Breast epithelium (tissue), 4 donors: ENCODE measurements around the gene KIF15. TPM values are rescaled to one million over a fixed set of nuclear protein-coding genes. Genes with fewer than 3 reads are reported as not detected.

Source experiments
- DNase-seq, 2 donors: peaks; one replicate each; pipeline ENCODE4 v3.0.0-alpha.2; 2019; ENCODE audit warnings: low spot score in 2 of 2
- H3K27ac ChIP-seq, 2 donors: fragments of 200-600 bp; sonication (generic) in 1 of 2; one replicate each; pipeline ENCODE4 v1.5.1; 2016 to 2019; ENCODE audit warnings: mild to moderate bottlenecking in 1 of 2
- H3K27me3 ChIP-seq, 2 donors: fragments of 200-600 bp; sonication (generic) in 1 of 2; one replicate each; pipeline versions ENCODE4 v1.5.1 to v1.6.0; 2017 to 2019; ENCODE audit warnings: control low read depth in 1 of 2, mild to moderate bottlenecking in 1 of 2
- H3K36me3 ChIP-seq: fragments of 200-600 bp; one replicate; pipeline ENCODE4 v1.5.1; 2019
- H3K4me1 ChIP-seq, 2 donors: fragments of 200-600 bp; sonication (generic); one replicate each; pipeline ENCODE4 v1.5.1; 2016 to 2019; ENCODE audit warnings: control low read depth in 1 of 2
- H3K4me3 ChIP-seq, 3 donors: fragments of 200-600 bp; sonication (generic); 1 replicate in 2 of 3; 2 replicates in 1 of 3; pipeline ENCODE4 v1.5.1; 2016 to 2019; ENCODE audit warnings: mild to moderate bottlenecking in 3 of 3, moderate library complexity in 2 of 3
- H3K9me3 ChIP-seq, 2 donors: fragments of 200-600 bp; sonication (generic) in 1 of 2; one replicate each; pipeline ENCODE4 v1.5.1; 2016 to 2019; ENCODE audit warnings: control low read depth in 1 of 2
- POLR2A ChIP-seq: fragments of 450-650 bp; IDR thresholded peaks from one replicate; pipeline ENCODE4 v1.6.1; 2016; ENCODE audit warnings: antibody characterized with exemption, mild to moderate bottlenecking, moderate library complexity
- POLR2AphosphoS5 ChIP-seq, 3 donors: sonication (generic); formaldehyde crosslinking; IDR thresholded peaks; one replicate each; pipeline ENCODE4 v1.6.1; 2017; ENCODE audit warnings: antibody characterized with exemption in 3 of 3
- intact Hi-C: fragments of 100-400 bp; cut with DNase I; formaldehyde crosslinking; loops from one replicate; pipeline ENCODE4 v1.15.1; 2023; ENCODE audit warnings: low total_unique reads
- total RNA-seq, 3 donors: library from RNA; depleted of rRNA; stranded (reverse); fragments of >200 nt; gene quantifications; one replicate each; pipeline ENCODE4 v1.1.0, GENCODE V29; 2016
- TF ChIP-seq, protein P1 (sequence below), 3 donors: fragments of 450-650 bp; IDR thresholded peaks; one replicate each; pipeline ENCODE4 v1.5.1; 2016 to 2017; ENCODE audit warnings: antibody characterized with exemption in 3 of 3, mild to moderate bottlenecking in 3 of 3, moderate library complexity in 3 of 3

KIF15 gene
- total RNA-seq, 3 donors from 2014 or later: 0.66 to 1.1 (median 0.73) TPM

DNA sequence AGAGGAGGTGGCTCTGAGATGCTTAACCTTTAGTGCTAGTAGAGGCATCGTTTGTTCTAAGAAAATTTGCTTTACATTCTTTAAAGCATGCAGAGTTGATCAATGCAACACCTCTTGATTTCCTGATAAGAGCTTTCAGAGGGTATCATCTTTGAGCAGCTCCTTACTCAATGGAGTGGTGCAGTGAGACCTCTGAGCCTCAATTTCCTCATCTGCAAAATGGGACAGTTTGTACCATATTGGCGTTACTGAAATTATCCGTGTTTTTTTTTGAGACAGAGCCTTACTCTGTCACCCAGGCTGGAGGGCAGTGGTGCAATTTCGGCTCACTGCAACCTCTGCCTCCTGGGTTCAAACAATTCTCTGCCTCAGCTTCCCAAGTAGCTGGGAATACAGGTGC, 98.5 kb downstream of the KIF15 start:
- Histone ChIP-seq H3K27me3 (no peaks in the 10 kb centered on the region), H3K36me3 (no peaks in the 10 kb centered on the region), H3K27ac (no peak overlapping the region), H3K4me3 (no peak overlapping the region), H3K4me1 (peaks cover 5 to 7% of the 10 kb centered on the region in 2 donors), H3K9me3 (peaks cover 0 to 19% of the 10 kb centered on the region in 2 donors)
- no peak for DNase-seq
- intact Hi-C loops: no loop called here
- TF ChIP-seq, protein P1, sequence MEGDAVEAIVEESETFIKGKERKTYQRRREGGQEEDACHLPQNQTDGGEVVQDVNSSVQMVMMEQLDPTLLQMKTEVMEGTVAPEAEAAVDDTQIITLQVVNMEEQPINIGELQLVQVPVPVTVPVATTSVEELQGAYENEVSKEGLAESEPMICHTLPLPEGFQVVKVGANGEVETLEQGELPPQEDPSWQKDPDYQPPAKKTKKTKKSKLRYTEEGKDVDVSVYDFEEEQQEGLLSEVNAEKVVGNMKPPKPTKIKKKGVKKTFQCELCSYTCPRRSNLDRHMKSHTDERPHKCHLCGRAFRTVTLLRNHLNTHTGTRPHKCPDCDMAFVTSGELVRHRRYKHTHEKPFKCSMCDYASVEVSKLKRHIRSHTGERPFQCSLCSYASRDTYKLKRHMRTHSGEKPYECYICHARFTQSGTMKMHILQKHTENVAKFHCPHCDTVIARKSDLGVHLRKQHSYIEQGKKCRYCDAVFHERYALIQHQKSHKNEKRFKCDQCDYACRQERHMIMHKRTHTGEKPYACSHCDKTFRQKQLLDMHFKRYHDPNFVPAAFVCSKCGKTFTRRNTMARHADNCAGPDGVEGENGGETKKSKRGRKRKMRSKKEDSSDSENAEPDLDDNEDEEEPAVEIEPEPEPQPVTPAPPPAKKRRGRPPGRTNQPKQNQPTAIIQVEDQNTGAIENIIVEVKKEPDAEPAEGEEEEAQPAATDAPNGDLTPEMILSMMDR (IDR thresholded peaks at IDR 0.05): no peak

DNA sequence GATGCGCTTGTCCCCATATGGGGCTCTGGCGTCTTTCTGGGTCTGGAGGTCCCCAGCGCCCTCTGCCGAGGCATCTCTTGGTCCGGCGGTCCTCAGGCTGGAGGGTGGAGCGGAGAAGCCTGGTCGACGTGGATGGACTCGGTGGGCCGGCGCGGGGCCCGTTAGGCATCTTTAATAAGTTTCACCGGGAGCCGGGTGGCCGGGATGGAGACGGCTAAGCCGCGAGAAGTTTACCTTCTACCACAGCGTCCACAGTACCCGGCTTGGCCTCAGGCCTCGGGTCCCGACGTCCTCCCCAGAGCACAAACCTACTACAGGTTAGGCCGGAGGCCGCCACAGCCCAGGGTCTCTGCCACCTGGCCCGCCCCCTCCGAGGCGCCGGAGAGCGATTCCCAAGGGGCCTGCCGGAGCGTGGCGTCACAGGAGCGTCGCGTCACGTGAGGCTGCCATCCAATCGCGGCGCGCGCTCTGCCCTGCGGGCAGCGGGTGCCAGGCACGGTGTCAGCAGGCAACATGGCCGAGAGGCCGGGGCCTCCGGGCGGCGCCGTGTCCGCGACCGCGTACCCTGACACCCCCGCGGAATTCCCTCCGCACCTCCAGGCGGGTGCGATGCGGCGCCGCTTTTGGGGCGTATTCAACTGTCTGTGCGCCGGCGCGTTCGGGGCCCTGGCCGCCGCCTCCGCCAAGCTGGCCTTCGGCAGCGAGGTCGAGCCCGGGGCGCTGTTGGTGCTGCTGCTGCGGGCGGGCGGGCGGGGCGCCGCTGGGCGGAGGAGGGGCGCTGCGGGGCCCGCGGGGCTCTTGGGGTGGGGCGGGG, 100.0 kb downstream of the KIF15 start, which contains the start of gene TMEM42:
TSS of gene TMEM42 (plus strand) at position 501 of the 814 bp plus-strand sequence. CDS start at position 514, 13 bp downstream.
- Histone ChIP-seq H3K36me3 (no peaks in the 10 kb centered on the region), H3K27me3 (no peaks in the 10 kb centered on the region), H3K9me3 (peaks cover 0 to 12% of the 10 kb centered on the region in 2 donors), H3K4me3 (peak within 1 kb of the TSS; percentile 66 to 98 (median 81)), H3K4me1 (peaks cover 5 to 7% of the 10 kb centered on the region in 2 donors), H3K27ac (peak within 1 kb of the TSS; percentile 89 to 96)
- peak; percentile 80 to 82 for DNase-seq
- intact Hi-C loops: no loop called here
- TF ChIP-seq POLR2A: peak; percentile 28
- TF ChIP-seq POLR2AphosphoS5 (IDR thresholded peaks at IDR 0.05): peak; percentile 70 to 84 (median 79)
- TF ChIP-seq, protein P1 (IDR thresholded peaks at IDR 0.05): no peak

DNA sequence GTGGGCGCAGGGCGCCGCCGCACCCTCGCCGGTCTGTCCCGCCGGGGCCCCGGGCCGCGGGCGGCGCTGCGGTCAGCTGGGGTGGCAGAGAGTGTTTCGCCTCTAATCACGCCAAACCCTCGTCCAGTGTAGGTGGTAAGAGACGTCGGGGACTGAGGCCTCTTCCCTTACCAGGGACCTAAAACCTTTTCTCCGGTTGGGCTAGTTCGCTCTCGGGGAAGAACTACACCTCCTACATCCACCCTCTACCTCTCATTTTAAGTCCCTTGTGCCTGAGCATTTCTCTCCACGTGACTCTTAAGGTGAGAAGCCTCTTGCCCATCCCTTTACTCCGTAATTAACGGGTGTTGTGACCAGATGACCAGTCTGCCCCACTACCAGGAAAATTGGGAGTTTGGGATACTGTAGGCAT, 100.6 kb downstream of the KIF15 start:
- Histone ChIP-seq H3K36me3 (no peaks in the 10 kb centered on the region), H3K4me3 (peak overlapping the region; percentile 66 to 98 (median 81)), H3K4me1 (peaks cover 5 to 7% of the 10 kb centered on the region in 2 donors), H3K9me3 (peaks cover 0 to 6% of the 10 kb centered on the region in 2 donors), H3K27me3 (no peaks in the 10 kb centered on the region), H3K27ac (peak overlapping the region; percentile 89 to 96)
- no peak for TF ChIP-seq POLR2AphosphoS5 (IDR thresholded peaks at IDR 0.05)
- TF ChIP-seq POLR2A: no peak
- TF ChIP-seq, protein P1 (IDR thresholded peaks at IDR 0.05): no peak
- intact Hi-C loops: no loop called here
- DNase-seq: no peak

DNA sequence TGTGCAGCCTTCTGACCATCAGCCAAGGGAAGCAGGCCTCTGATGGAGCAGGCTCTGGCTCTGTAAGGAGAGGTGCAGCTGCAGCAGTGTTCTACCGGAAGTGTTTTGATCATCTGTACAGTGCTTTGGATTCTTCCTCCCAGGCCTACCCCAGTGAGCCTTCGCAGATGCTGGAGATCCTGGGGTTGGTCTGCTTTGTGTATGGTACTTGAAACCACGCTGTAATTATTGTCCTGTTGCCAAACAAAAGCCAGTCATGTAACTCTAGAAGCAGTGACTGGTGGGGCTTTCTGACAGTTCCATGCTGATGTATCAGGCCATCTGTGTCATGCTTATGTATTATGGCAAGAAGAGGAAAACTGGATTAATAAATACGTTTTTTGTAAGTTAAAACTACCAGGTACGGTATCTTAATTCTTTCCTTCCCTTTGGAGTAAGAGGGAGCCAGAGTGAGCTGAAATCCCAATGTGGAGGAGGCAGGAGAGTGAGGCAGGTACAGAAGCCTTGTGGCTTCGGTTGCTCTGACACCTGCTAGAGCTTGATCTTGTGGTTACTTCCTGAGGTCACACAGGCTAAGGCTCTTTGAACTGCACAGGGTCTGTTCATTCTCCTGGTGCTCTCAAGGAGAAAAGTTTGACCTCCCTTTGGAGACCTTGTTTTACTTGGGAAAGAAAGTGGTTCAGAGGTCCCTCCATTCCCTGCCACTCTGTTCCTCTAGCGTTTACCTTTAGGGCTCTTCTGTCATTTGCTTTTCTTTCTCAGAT, 103.9 kb downstream of the KIF15 start:
- peaks cover 5 to 7% of the 10 kb centered on the region in 2 donors for H3K4me1 ChIP-seq
- no peak overlapping the region for H3K27ac ChIP-seq
- intact Hi-C loops: no loop called here
- H3K4me3 ChIP-seq: no peak overlapping the region
- no peak for DNase-seq
- TF ChIP-seq POLR2AphosphoS5 (IDR thresholded peaks at IDR 0.05) (no peak), POLR2A (no peak)
- TF ChIP-seq, protein P1 (IDR thresholded peaks at IDR 0.05): no peak
- no peaks in the 10 kb centered on the region for H3K27me3 ChIP-seq
- no peaks in the 10 kb centered on the region for H3K9me3 ChIP-seq
- no peaks in the 10 kb centered on the region for H3K36me3 ChIP-seq
